ENCODE results near the gene SESN3. TPM values are rescaled to one million over a fixed set of nuclear protein-coding genes. Genes with fewer than 3 reads are reported as not detected.

SESN3 gene
- polyA plus RNA-seq, 1 of the 3 experiments (the other 2 are of a cell fraction), result 1.7 TPM

DNA sequence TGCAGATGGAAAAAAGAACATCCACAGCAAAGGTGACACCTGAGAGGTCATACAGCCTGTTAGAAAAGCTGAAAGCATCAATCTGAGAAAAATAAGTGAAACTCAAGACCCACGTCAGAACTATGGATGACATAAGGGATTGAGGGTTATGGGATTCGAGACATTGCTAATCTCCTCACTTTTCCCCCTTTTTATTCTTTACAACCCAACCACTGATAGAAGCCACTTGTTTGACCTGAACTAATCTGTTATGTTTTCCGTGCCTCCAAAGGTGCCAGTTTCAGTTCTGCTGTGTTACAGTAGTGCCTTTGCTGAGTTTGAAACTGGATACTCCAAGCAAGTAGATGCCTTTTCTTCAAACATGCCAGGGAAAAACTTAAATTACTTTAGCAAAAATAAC, 16.9 kb upstream of the SESN3 start:
- no peak overlapping the region for H3K4me2 ChIP-seq
- H3K9me3 ChIP-seq, result no peaks in the 10 kb centered on the region
- DNase-seq, result no peak
- peaks cover 0 to 6% of the 10 kb centered on the region in 2 experiments; a peak in 2 of 4 replicates for H3K4me1 ChIP-seq (ENCODE audit: control insufficient read depth in 1 of 2, insufficient read depth in 2 of 2, low read depth in 1 of 2, low read length in 1 of 2)
- TF ChIP-seq SIN3A (IDR thresholded peaks at IDR 0.05; ENCODE audit: borderline replicate concordance, low read depth, low read length) (no peak), FOXM1 (IDR thresholded peaks at IDR 0.05; ENCODE audit: low read depth) (no peak), EP300 (IDR thresholded peaks at IDR 0.05; ENCODE audit: borderline replicate concordance in 1 of 2, low read depth in 1 of 2, low read length in 1 of 2) (no peak), NFIC (IDR thresholded peaks at IDR 0.05; ENCODE audit: borderline replicate concordance) (no peak), FOXJ3 (CRISPR knock-in tag; IDR thresholded peaks at IDR 0.05) (no peak), RAD21 (IDR thresholded peaks at IDR 0.05; ENCODE audit: low read length) (no peak), FOSL2 (IDR thresholded peaks at IDR 0.05; ENCODE audit: borderline replicate concordance, low read depth) (no peak)
- TF ChIP-seq, protein P1, sequence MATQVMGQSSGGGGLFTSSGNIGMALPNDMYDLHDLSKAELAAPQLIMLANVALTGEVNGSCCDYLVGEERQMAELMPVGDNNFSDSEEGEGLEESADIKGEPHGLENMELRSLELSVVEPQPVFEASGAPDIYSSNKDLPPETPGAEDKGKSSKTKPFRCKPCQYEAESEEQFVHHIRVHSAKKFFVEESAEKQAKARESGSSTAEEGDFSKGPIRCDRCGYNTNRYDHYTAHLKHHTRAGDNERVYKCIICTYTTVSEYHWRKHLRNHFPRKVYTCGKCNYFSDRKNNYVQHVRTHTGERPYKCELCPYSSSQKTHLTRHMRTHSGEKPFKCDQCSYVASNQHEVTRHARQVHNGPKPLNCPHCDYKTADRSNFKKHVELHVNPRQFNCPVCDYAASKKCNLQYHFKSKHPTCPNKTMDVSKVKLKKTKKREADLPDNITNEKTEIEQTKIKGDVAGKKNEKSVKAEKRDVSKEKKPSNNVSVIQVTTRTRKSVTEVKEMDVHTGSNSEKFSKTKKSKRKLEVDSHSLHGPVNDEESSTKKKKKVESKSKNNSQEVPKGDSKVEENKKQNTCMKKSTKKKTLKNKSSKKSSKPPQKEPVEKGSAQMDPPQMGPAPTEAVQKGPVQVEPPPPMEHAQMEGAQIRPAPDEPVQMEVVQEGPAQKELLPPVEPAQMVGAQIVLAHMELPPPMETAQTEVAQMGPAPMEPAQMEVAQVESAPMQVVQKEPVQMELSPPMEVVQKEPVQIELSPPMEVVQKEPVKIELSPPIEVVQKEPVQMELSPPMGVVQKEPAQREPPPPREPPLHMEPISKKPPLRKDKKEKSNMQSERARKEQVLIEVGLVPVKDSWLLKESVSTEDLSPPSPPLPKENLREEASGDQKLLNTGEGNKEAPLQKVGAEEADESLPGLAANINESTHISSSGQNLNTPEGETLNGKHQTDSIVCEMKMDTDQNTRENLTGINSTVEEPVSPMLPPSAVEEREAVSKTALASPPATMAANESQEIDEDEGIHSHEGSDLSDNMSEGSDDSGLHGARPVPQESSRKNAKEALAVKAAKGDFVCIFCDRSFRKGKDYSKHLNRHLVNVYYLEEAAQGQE (IDR thresholded peaks at IDR 0.05; ENCODE audit: low read depth, low read length), result no peak
- TF ChIP-seq, protein P2, sequence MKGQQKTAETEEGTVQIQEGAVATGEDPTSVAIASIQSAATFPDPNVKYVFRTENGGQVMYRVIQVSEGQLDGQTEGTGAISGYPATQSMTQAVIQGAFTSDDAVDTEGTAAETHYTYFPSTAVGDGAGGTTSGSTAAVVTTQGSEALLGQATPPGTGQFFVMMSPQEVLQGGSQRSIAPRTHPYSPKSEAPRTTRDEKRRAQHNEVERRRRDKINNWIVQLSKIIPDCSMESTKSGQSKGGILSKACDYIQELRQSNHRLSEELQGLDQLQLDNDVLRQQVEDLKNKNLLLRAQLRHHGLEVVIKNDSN (IDR thresholded peaks at IDR 0.05; ENCODE audit: borderline replicate concordance, low read depth), result no peak
- H3K36me3 ChIP-seq (replicated peaks in 1 of 2; ENCODE audit: control insufficient read depth in 1 of 2, insufficient read depth in 2 of 2, low read length in 1 of 2), result no peaks in the 10 kb centered on the region
- no peaks in the 10 kb centered on the region for H4K20me1 ChIP-seq (ENCODE audit: insufficient read depth)
- H3K9me2 ChIP-seq, result no peaks in the 10 kb centered on the region
- H3K4me3 ChIP-seq (ENCODE audit: low read depth in 2 of 2, low read length in 1 of 2), result no peak overlapping the region
- H3K27me3 ChIP-seq (ENCODE audit: insufficient read depth), result no peaks in the 10 kb centered on the region
- POLR2A ChIA-PET, result interaction anchor here (0.9 to 1.5 kb wide), 2 partner anchors 16 kb away, joined by 3 read pairs; partner anchors contain the start of gene SESN3
- peak overlapping the region in 1 of 2 experiments; percentile 78; a peak in 2 of 4 replicates for H3K27ac ChIP-seq (ENCODE audit: low read depth in 2 of 2, low read length in 1 of 2)
- 81% methylated on average over 3 of the region's 3 CpGs for WGBS (ENCODE audit: low lambda C conversion rate)
- CTCF ChIA-PET, result interaction anchor here (0.6 to 1.6 kb wide), 3 partner anchors 11 to 1384 kb away, joined by 3 to 4 read pairs (median 3); no protein-coding TSS in a partner anchor
- H3K9ac ChIP-seq, result no peak overlapping the region
- H2AFZ ChIP-seq (ENCODE audit: low read depth), result no peak overlapping the region
- H3K79me2 ChIP-seq (ENCODE audit: insufficient read depth), result no peaks in the 10 kb centered on the region
- no peaks in the 10 kb centered on the region for H3F3A ChIP-seq (replicated peaks; ENCODE audit: insufficient read depth)

DNA sequence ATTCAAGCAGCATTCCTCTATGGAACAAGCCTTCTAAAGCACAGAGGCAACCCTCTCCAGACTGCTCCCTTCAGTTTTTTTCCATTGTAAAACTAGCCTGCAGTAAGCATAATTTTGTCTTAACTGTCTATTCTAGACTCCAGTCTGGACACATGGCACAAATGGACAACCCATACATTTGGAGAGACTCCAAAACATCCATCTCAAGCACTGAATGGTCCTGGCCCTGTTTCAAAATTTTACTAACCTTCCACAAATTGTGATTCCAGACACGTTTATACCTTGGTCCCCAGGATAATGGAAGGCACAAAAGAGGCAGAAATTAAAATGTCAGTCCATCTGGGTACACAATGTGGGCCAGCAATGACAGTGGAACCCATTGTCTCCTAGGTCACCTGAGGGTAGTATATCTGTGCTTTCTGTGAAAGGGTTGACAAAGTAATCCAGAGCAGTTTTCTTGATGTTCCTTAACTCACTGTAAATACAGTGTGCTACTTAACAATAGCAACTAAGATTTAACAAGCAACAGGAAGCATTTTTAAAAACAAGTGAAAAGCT, 16.2 kb upstream of the SESN3 start:
- Histone ChIP-seq H3K9ac (no peak overlapping the region), H2AFZ (ENCODE audit: low read depth) (no peak overlapping the region), H3K9me2 (no peaks in the 10 kb centered on the region), H3K4me1 (ENCODE audit: control insufficient read depth in 1 of 2, insufficient read depth in 2 of 2, low read depth in 1 of 2, low read length in 1 of 2) (peaks cover 0 to 6% of the 10 kb centered on the region in 2 experiments; a peak in 2 of 4 replicates), H3K4me2 (no peak overlapping the region), H4K20me1 (ENCODE audit: insufficient read depth) (no peaks in the 10 kb centered on the region), H3F3A (replicated peaks; ENCODE audit: insufficient read depth) (no peaks in the 10 kb centered on the region), H3K4me3 (ENCODE audit: low read depth in 2 of 2, low read length in 1 of 2) (no peak overlapping the region), H3K79me2 (ENCODE audit: insufficient read depth) (no peaks in the 10 kb centered on the region), H3K27ac (ENCODE audit: low read depth in 2 of 2, low read length in 1 of 2) (peak overlapping the region in 1 of 2 experiments; percentile 78; a peak in 2 of 4 replicates), H3K36me3 (replicated peaks in 1 of 2; ENCODE audit: control insufficient read depth in 1 of 2, insufficient read depth in 2 of 2, low read length in 1 of 2) (no peaks in the 10 kb centered on the region), H3K9me3 (no peaks in the 10 kb centered on the region), H3K27me3 (ENCODE audit: insufficient read depth) (no peaks in the 10 kb centered on the region)
- 10% methylated on average over 1 of the region's 1 CpG for WGBS (ENCODE audit: low lambda C conversion rate)
- ChIA-PET POLR2A (interaction anchor here (0.9 kb wide), 1 partner anchor 16 kb away, joined by 3 read pairs; the partner anchor contains the start of gene SESN3), CTCF (interaction anchor here (0.6 to 1.6 kb wide), 3 partner anchors 10 to 1384 kb away, joined by 3 to 4 read pairs (median 3); no protein-coding TSS in a partner anchor)
- no peak for DNase-seq
- TF ChIP-seq NRF1 (IDR thresholded peaks at IDR 0.05; ENCODE audit: low read depth, low read length), result no peak
- TF ChIP-seq TEAD4 (IDR thresholded peaks at IDR 0.05; ENCODE audit: borderline replicate concordance, insufficient read depth), result no peak
- no peak for TF ChIP-seq TCF12 (IDR thresholded peaks at IDR 0.05)
- no peak for TF ChIP-seq EZH2phosphoT487 (IDR thresholded peaks at IDR 0.05; ENCODE audit: borderline replicate concordance, low read depth)
- TF ChIP-seq MEF2A (IDR thresholded peaks at IDR 0.05; ENCODE audit: borderline replicate concordance, low read depth), result no peak
- peak in 1 of 2 experiments; percentile 39; a peak in 2 of 4 replicates for TF ChIP-seq EP300 (IDR thresholded peaks at IDR 0.05; ENCODE audit: borderline replicate concordance in 1 of 2, low read depth in 1 of 2, low read length in 1 of 2)
- TF ChIP-seq FOXM1 (IDR thresholded peaks at IDR 0.05; ENCODE audit: low read depth), result no peak
- TF ChIP-seq YY1 (IDR thresholded peaks at IDR 0.05; ENCODE audit: low read depth), result no peak
- TF ChIP-seq MXI1 (IDR thresholded peaks at IDR 0.05; ENCODE audit: low read depth, low read length), result 0 out of 2 replicates have a peak, but pooled peaks have one; percentile 20
- TF ChIP-seq FOXJ3 (CRISPR knock-in tag; IDR thresholded peaks at IDR 0.05), result no peak
- no peak for TF ChIP-seq NFIC (IDR thresholded peaks at IDR 0.05; ENCODE audit: borderline replicate concordance)
- TF ChIP-seq, protein P3, sequence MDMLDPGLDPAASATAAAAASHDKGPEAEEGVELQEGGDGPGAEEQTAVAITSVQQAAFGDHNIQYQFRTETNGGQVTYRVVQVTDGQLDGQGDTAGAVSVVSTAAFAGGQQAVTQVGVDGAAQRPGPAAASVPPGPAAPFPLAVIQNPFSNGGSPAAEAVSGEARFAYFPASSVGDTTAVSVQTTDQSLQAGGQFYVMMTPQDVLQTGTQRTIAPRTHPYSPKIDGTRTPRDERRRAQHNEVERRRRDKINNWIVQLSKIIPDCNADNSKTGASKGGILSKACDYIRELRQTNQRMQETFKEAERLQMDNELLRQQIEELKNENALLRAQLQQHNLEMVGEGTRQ (IDR thresholded peaks at IDR 0.05; ENCODE audit: borderline replicate concordance, low read depth, low read length), result no peak
- TF ChIP-seq, protein P4, sequence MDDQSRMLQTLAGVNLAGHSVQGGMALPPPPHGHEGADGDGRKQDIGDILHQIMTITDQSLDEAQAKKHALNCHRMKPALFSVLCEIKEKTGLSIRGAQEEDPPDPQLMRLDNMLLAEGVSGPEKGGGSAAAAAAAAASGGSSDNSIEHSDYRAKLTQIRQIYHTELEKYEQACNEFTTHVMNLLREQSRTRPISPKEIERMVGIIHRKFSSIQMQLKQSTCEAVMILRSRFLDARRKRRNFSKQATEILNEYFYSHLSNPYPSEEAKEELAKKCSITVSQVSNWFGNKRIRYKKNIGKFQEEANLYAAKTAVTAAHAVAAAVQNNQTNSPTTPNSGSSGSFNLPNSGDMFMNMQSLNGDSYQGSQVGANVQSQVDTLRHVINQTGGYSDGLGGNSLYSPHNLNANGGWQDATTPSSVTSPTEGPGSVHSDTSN (IDR thresholded peaks at IDR 0.05), result no peak
- no peak for TF ChIP-seq JUND (IDR thresholded peaks at IDR 0.05)
- TF ChIP-seq, protein P2 (IDR thresholded peaks at IDR 0.05; ENCODE audit: borderline replicate concordance, low read depth), result no peak

Measured in SK-N-SH (cell line).